ENCODE data around the gene KRTAP12-3.

DNA sequence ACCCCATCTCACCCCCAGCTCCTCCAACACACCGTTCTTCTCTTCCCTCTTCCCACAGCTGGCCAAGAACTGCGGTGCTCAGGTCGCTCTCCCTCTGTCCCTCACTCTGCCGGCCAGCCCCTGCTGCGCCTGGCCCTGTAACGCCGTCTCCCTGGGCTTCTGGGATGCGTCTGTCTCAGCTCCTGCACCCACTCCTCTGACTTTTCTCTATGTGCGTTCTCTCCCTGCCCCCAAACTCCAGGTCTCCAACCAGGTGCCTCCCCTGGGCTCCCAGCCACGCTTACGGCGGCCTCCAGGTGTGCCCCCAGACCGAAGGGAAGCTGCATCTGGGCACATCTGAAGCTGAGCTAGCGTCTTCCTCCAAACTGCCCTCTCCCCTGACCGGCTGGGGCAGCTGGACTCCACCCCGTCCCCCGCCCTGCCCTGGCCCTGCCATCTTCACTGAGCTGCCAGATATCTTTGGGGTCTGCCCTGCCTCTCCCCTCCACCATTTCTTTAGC is 41.8 kb downstream of the KRTAP12-3 start:
- TF ChIP-seq POLR2A (IDR thresholded peaks at IDR 0.05), result no peak
- TF ChIP-seq CTCF (IDR thresholded peaks at IDR 0.05), result no peak

Measured in testis (tissue), 2 donors.